Activated naive CD8-positive, alpha-beta T cell treated with anti-CD3 and anti-CD28 coated beads for 36 hours (primary cell): ENCODE results near the gene USP14. TPM values are rescaled to one million over a fixed set of nuclear protein-coding genes. Genes with fewer than 3 reads are reported as not detected.
A peak's percentile ranks its signal among the peaks of the same experiment; 100 is the strongest.

Source experiments
- DNase-seq: peaks from one replicate; pipeline ENCODE4 v3.0.0; 2021
- H3K27ac Mint-ChIP-seq: one replicate; pipeline ENCODE4 v1.8.0; 2022; ENCODE audit warnings: mild to moderate bottlenecking, moderate library complexity, mixed read lengths
- H3K27me3 Mint-ChIP-seq: one replicate; pipeline ENCODE4 v1.8.0; 2022; ENCODE audit warnings: mild to moderate bottlenecking, mixed read lengths
- H3K36me3 Mint-ChIP-seq: one replicate; pipeline ENCODE4 v1.8.0; 2021; ENCODE audit warnings: mild to moderate bottlenecking, mixed read lengths
- H3K4me1 Mint-ChIP-seq: one replicate; pipeline ENCODE4 v1.8.0; 2021; ENCODE audit warnings: mixed read lengths
- H3K4me3 Mint-ChIP-seq: one replicate; pipeline ENCODE4 v1.8.0; 2022; ENCODE audit warnings: mild to moderate bottlenecking, moderate library complexity, mixed read lengths
- H3K9me3 Mint-ChIP-seq: one replicate; pipeline ENCODE4 v1.8.0; 2022; ENCODE audit warnings: mixed read lengths
- total RNA-seq, 2 experiments: library from RNA; stranded (reverse); gene quantifications; one replicate each; pipeline ENCODE4 v1.2.3, GENCODE V29; 2021

The USP14 gene
- total RNA-seq, 2 experiments from 2014 or later = 116 to 121 TPM

DNA sequence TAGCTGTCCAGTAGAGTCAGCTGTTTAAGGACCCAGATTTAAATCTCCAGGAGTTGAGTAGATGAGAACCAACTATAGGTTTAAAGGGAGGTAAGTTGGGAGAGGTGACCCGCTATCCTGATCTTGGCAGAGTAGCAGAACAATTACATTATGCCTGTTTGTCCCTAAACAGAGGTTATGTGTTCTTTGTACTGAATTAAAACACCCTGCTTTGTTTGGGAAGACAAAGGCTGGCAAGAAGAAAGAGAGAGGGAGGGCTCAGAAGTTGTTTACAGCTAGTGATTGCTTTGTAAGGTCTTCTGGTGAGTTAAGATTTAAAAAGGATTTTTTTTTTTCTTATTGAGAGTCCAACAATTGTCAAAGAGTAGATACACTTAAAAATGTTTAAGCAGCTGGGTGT is 37.3 kb downstream of the USP14 start:
- H3K36me3 Mint-ChIP-seq = peaks cover 16% of the 10 kb centered on the region

DNA sequence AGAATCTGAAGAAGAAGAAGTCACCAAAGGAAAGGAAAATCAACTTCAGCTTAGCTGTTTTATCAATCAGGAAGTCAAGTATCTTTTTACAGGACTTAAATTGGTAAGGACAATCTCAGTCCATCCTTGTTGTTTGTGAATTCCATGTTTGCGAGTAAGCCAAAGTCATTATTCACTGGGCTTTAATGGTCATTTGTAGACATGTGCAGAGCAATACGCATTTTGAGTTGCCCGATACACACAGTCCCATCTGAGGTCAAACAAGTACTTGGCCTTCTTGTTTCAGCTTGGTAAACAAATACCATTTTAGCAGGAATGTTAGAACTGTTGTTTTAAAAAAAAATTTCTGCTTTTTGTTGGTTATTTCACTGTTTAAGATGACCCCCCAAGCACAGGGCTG is 40.9 kb downstream of the USP14 start:
- H3K4me3 Mint-ChIP-seq = no peak overlapping the region

More for the DNA sequence above, 37.3 kb downstream of the USP14 start:
- no peak for DNase-seq
- H3K4me1 Mint-ChIP-seq = peaks cover 3% of the 10 kb centered on the region
- H3K27ac Mint-ChIP-seq = no peak overlapping the region
- no peaks in the 10 kb centered on the region for H3K27me3 Mint-ChIP-seq
- H3K4me3 Mint-ChIP-seq = no peak overlapping the region
- H3K9me3 Mint-ChIP-seq = no peaks in the 10 kb centered on the region

DNA sequence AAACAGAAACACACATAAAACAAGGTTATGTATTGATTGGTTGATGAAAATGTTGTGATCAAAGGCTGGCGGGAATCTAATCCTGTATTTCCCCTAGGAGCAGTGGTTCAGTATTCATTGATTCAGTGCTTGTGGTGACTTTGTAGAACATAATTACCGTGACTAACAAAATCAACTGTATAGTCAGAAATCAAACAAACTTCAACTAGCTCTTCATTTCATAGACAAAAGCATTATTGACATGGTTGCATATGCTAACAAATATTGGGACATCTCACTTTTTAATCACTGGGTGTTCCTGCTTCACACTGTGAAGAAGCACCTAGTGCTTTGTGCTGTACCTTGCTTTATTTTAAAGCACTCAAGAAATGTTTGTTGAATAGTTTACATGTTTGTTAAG is 41.4 kb downstream of the USP14 start:
- Mint-ChIP-seq H3K4me1 (peaks cover 5% of the 10 kb centered on the region), H3K9me3 (no peaks in the 10 kb centered on the region), H3K27ac (no peak overlapping the region), H3K4me3 (no peak overlapping the region), H3K36me3 (peaks cover 24% of the 10 kb centered on the region), H3K27me3 (no peaks in the 10 kb centered on the region)
- DNase-seq = no peak

More for the DNA sequence above, 40.9 kb downstream of the USP14 start:
- peaks cover 21% of the 10 kb centered on the region for H3K36me3 Mint-ChIP-seq
- peaks cover 4% of the 10 kb centered on the region for H3K4me1 Mint-ChIP-seq
- no peak for DNase-seq
- H3K27ac Mint-ChIP-seq = no peak overlapping the region
- H3K27me3 Mint-ChIP-seq = no peaks in the 10 kb centered on the region
- H3K9me3 Mint-ChIP-seq = no peaks in the 10 kb centered on the region

DNA sequence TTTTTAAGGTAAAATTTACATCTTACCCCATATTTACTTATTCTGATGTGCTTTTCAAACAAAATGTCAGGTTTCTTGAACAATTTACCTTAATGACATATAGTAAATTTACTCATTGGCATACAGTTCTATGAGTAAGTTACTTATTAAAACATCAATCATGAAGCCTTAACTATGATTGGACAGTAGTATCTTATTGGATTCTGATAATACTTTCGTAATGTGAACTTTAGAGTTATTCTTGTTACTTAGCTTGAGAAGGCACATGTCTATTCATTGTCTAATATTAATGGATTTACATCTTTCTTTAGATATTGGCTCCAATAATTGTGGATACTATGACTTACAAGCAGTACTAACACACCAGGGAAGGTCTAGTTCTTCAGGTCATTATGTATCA is 51.7 kb downstream of the USP14 start:
- no peak for DNase-seq
- Mint-ChIP-seq H3K9me3 (no peaks in the 10 kb centered on the region), H3K36me3 (peaks cover 57% of the 10 kb centered on the region), H3K27me3 (no peaks in the 10 kb centered on the region), H3K27ac (no peak overlapping the region), H3K4me1 (peaks cover 8% of the 10 kb centered on the region), H3K4me3 (no peak overlapping the region)

DNA sequence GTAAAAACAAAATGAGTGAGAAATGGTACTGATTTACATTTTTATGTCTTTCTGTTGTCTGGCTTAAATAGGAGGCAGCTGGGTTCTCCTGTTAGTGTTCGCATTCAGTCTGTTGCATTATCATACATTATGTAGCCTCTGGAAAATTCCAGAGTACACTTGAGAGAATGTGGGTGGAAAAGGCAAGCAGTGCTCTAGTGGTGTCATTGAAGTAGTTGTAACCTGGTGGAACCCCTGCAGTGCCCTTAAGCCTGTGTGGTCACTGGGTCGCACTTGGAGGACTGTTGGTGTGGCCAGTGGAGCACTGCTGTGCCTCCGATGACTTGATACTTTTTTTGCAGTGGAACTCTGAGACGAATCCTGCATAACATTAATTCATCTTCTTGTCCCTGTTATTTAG is 52.4 kb downstream of the USP14 start:
- Mint-ChIP-seq H3K4me1 (peaks cover 8% of the 10 kb centered on the region), H3K36me3 (peaks cover 56% of the 10 kb centered on the region), H3K9me3 (no peaks in the 10 kb centered on the region), H3K27me3 (no peaks in the 10 kb centered on the region), H3K27ac (peak overlapping the region; percentile 51), H3K4me3 (no peak overlapping the region)
- DNase-seq = no peak

DNA sequence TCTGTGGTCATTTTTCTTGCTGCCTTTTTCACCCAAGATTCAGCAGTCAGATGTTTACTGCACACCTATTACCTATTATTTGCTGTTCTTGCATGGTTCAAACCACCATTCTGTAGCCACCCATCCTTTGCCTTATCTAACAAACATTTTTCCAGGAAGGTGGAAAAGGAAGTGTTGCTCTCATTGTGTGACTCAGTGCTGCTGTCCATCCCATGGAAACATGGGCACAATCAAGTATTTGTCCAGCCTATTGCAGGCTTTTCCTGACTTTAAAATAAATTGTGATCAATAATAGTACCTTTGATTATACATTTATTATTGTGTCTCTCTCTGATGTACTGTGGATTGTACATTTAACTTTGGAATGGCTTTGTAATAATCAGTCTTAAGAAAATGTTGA is 53.2 kb downstream of the USP14 start:
- Mint-ChIP-seq H3K27me3 (no peaks in the 10 kb centered on the region), H3K4me1 (peaks cover 8% of the 10 kb centered on the region), H3K27ac (no peak overlapping the region), H3K9me3 (no peaks in the 10 kb centered on the region), H3K4me3 (no peak overlapping the region), H3K36me3 (peaks cover 51% of the 10 kb centered on the region)
- no peak for DNase-seq

DNA sequence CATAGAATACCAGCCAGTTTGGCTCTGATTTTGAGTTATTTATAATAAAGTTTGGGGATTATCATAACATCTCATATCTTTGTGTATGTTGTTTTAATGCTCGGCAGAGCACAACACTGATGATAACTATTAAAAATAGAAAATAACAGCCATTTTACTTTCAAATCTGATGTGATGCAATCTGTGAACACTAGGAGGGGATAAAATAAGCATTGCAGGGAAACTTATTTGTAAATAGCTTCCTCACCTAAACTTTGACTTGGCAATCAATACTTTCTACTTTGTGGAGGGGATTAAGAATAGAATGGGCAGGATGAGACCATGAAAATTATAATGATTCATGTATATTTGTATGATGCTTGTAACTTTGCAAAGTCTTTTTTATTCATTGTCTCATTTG is 54.4 kb downstream of the USP14 start:
- DNase-seq = no peak
- no peaks in the 10 kb centered on the region for H3K27me3 Mint-ChIP-seq
- peak overlapping the region; percentile 48 for H3K27ac Mint-ChIP-seq
- H3K9me3 Mint-ChIP-seq = no peaks in the 10 kb centered on the region
- H3K4me3 Mint-ChIP-seq = no peak overlapping the region
- peaks cover 12% of the 10 kb centered on the region for H3K4me1 Mint-ChIP-seq
- H3K36me3 Mint-ChIP-seq = peaks cover 55% of the 10 kb centered on the region

DNA sequence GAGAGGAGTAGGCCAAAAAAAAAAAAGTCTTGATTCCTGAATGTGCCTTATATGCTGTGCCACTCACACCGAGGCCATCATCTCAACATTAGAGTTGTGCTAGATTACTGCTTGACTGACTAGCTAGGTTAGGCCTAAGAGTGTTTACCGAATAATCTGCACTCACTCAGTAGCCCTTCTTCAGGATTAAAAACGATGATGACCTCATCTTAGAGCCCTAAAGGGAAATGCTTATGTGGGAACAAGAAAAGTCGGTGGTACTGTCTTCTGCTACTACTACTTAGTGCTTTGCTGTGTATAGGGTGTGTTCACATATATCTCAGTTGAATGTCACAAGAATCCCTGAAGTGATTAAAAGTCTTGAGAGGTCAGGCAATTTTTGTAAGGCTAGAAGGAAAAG is 55.1 kb downstream of the USP14 start:
- Mint-ChIP-seq H3K4me1 (peaks cover 12% of the 10 kb centered on the region), H3K27ac (no peak overlapping the region), H3K9me3 (no peaks in the 10 kb centered on the region), H3K36me3 (peaks cover 62% of the 10 kb centered on the region), H3K27me3 (no peaks in the 10 kb centered on the region), H3K4me3 (no peak overlapping the region)
- DNase-seq = no peak

DNA sequence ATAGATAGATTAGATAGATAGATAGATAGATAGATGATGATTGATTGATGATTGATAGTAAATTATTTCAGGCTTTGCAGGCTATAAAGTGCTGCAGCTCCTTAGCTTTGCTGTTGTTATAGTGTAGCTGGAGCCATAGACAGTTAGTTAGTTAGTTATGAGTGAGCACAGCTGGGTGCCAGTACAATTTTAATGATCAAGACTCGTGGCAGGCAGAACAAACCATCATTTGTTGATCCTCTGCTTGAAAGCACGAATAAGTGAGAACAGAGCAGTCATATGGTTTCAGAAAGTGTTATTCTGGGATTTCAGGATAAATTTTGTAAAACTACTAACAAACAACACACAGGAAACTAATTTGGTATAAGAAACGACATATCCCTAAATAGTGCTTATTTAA is 55.6 kb downstream of the USP14 start:
- no peaks in the 10 kb centered on the region for H3K27me3 Mint-ChIP-seq
- H3K4me1 Mint-ChIP-seq = peaks cover 12% of the 10 kb centered on the region
- no peak overlapping the region for H3K4me3 Mint-ChIP-seq
- DNase-seq = no peak
- H3K9me3 Mint-ChIP-seq = no peaks in the 10 kb centered on the region
- H3K36me3 Mint-ChIP-seq = peaks cover 64% of the 10 kb centered on the region
- no peak overlapping the region for H3K27ac Mint-ChIP-seq

DNA sequence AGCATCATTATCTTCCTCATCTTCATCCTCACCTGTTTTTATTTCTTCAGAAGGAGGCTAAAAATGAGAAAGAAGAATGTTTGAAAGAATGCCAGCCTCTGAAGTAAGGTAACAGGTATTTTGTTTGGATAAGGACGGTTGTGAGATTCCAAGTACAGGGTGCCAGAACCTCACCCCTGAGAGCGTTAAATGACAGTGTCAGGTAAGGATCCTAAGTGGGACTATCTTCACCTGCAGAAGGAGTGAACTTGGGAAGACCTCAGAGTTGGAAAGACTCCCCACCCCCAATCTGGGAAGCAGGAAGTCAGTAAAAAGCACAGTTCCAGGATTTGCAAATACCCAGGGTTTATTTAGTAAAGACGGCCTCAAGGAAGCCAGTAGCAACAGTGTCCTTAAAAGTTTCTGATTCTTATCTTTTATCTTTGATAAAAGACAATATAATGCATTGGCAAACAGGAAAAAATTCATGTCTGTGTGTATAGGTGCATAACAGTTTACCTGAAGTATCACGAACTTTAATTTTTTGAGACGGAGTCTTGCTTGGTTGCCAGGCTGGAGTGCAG is 57.2 kb downstream of the USP14 start:
- Mint-ChIP-seq H3K27ac (peak overlapping the region; percentile 70), H3K9me3 (no peaks in the 10 kb centered on the region), H3K4me1 (peaks cover 5% of the 10 kb centered on the region), H3K4me3 (no peak overlapping the region), H3K27me3 (no peaks in the 10 kb centered on the region), H3K36me3 (peaks cover 58% of the 10 kb centered on the region)
- no peak for DNase-seq

DNA sequence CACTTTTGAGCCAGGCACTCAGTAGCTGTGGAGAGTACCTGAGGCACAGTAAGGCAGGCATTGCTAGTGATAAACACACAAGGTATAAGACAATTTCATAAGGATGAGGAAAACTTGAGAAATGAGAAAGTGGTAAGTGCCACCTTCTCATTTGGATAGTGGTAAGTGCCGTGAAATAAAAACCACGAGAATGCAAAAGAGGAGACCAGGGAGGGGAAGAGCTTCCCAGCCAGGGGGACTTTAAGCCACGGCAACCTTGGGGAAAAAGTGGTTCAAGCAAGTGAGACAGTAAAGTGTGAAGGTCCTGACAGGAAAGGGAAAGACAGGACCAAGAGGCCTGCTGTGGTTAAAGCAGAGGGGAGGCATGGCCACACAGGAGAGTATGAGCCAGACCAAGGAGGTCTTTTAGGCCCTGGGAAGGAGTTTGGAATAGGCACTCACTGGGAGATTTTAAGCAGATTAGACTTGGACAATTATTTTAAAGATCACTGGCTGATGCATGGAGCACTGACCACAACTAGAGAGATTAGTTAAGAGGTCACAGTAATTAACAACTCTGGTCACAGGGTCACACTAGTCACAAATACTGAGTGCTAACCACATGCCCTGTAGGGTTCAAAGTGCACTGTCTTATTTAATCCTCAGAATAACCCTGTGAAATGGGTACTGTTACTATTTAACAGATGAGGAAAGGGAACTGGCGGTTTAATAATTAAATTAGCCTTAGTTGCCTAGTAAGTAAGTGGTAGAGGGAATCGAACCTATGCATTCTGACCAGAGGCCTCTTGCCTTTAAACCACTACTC is 59.4 kb downstream of the USP14 start:
- peaks cover 48% of the 10 kb centered on the region for H3K36me3 Mint-ChIP-seq
- peaks cover 5% of the 10 kb centered on the region for H3K4me1 Mint-ChIP-seq
- no peaks in the 10 kb centered on the region for H3K9me3 Mint-ChIP-seq
- no peaks in the 10 kb centered on the region for H3K27me3 Mint-ChIP-seq
- no peak for DNase-seq
- H3K4me3 Mint-ChIP-seq = no peak overlapping the region
- H3K27ac Mint-ChIP-seq = peak overlapping the region; percentile 50

DNA sequence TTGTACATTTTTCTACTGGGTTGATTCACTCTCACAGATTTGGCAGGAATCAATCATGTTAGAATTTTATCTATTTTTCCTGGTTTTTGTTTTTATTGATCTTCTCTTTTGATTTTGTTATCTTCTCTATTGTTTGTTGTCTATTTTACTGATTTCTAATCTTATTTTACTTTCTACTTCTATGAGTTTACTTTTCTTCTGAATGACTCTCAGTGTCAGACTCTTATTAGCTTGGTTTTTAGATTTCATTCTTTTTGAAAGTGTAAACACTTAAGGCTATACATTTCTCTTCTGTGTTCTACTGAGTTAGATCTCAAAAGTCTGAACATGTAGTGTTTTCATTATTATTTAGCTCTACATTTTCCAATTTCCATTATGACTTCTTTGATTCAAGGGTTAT is 62.4 kb downstream of the USP14 start:
- Mint-ChIP-seq H3K27ac (peak overlapping the region; percentile 5), H3K27me3 (no peaks in the 10 kb centered on the region), H3K4me3 (no peak overlapping the region), H3K9me3 (no peaks in the 10 kb centered on the region), H3K4me1 (peaks cover 4% of the 10 kb centered on the region), H3K36me3 (peaks cover 34% of the 10 kb centered on the region)
- no peak for DNase-seq

DNA sequence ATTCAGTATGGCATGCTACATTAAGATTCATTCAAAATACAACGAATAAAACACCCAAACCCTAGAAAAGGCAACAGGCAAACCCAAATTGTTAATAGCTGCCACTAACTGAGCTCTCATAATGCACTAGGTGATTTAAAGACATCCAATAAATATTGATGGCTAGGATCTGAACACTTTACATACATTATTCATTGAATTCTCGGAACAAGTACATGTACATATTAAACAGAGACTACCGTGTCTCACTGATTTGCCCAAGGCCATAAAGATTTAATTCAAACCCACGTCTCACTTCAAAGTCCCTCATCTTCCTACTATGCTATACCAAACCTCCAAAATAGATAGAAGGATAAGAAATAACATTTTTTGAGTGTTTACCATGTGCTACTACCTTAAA is 67.4 kb downstream of the USP14 start:
- H3K4me1 Mint-ChIP-seq = no peaks in the 10 kb centered on the region
- no peaks in the 10 kb centered on the region for H3K27me3 Mint-ChIP-seq
- no peak overlapping the region for H3K4me3 Mint-ChIP-seq
- no peaks in the 10 kb centered on the region for H3K9me3 Mint-ChIP-seq
- no peak for DNase-seq
- H3K27ac Mint-ChIP-seq = no peak overlapping the region
- H3K36me3 Mint-ChIP-seq = peaks cover 18% of the 10 kb centered on the region

DNA sequence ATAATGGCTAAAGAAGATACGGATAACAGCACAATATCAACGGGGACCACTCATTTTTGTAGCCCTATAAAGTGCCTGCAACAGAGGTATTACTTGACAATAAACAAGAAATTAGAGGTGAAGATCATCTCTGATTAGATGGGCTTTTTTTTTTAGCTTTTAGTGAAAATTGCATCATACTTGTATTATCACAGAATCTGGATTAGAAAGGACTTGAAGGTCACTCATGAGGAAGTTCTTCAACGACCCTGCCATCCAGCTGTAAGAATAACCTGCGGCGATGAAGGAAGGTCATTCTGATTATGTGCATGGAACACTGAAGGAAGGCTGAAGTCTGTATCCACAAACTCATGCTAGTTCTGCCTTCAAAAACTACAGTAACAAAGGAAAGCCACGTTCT is 69.0 kb downstream of the USP14 start:
- H3K27me3 Mint-ChIP-seq = no peaks in the 10 kb centered on the region
- H3K4me3 Mint-ChIP-seq = no peak overlapping the region
- peaks cover 13% of the 10 kb centered on the region for H3K36me3 Mint-ChIP-seq
- no peaks in the 10 kb centered on the region for H3K9me3 Mint-ChIP-seq
- no peaks in the 10 kb centered on the region for H3K4me1 Mint-ChIP-seq
- DNase-seq = no peak
- no peak overlapping the region for H3K27ac Mint-ChIP-seq

DNA sequence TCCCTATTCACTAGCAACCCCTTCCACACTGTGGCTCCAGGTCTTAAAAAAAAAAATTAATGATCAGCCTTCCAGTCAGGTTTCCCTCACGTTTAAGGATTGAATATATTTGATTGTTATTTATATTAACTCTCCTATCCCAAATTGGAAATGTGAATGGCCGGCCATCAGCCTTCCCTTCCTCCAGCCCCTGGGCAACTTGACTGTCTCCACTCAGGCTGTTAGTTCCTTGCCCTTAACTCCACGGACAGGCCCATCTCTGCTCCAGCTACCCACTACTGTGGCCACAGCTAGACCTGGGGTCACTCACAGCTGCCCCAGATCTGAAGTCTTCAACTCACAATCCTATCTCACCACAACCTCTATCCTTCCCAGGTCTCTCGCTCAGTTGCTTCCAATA is 69.5 kb downstream of the USP14 start:
- no peak overlapping the region for H3K4me3 Mint-ChIP-seq
- H3K27ac Mint-ChIP-seq = no peak overlapping the region
- H3K36me3 Mint-ChIP-seq = peaks cover 13% of the 10 kb centered on the region
- no peaks in the 10 kb centered on the region for H3K27me3 Mint-ChIP-seq
- H3K9me3 Mint-ChIP-seq = no peaks in the 10 kb centered on the region
- H3K4me1 Mint-ChIP-seq = no peaks in the 10 kb centered on the region
- no peak for DNase-seq

DNA sequence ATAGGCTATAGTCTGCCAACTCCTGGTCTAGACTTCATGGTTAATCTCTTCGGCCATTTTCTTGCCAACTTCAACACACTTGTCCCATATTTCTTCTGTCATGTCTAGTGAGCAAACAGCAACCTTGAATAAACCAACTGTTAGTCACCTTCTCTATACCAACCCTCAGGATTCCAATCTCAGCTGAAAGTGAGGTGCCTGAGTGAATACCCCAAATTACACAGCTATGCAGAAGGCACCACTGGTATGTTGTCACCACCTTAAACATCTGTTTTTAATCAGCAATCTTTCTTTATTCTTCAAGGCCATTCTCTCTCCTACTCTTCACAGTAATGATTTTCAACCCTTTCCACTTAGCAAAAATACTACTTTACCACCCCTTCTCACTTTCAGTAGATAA is 70.2 kb downstream of the USP14 start:
- peaks cover 15% of the 10 kb centered on the region for H3K36me3 Mint-ChIP-seq

More for the DNA sequence above, 70.2 kb downstream of the USP14 start:
- H3K27me3 Mint-ChIP-seq = no peaks in the 10 kb centered on the region
- no peak overlapping the region for H3K4me3 Mint-ChIP-seq
- DNase-seq = no peak
- H3K9me3 Mint-ChIP-seq = no peaks in the 10 kb centered on the region
- H3K4me1 Mint-ChIP-seq = no peaks in the 10 kb centered on the region
- H3K27ac Mint-ChIP-seq = no peak overlapping the region
